ENCODE results near the gene MRPL23. TPM values are rescaled to one million over a fixed set of nuclear protein-coding genes. Genes with fewer than 3 reads are reported as not detected.
A peak's percentile ranks its signal among the peaks of the same experiment; 100 is the strongest.

Gene MRPL23
- total and polyA plus RNA-seq, 2 of the 8 experiments (the other 6 are each of a cell fraction or from before 2014, with no cell fraction given) = 86.4 to 244 TPM

GRCh38 chr11:1927026-1927847, 19.9 kb upstream of the MRPL23 start:
- Histone ChIP-seq H3K79me1 (ENCODE audit: low read depth, low read length) (no peaks in the 10 kb centered on the region), H3K56ac (replicated peaks; ENCODE audit: insufficient read length, low read depth, low read length) (no peak overlapping the region), H3K27ac (ENCODE audit: low read depth, low read length) (no peak overlapping the region), H4K8ac (ENCODE audit: extremely low read depth, insufficient read depth, low read length) (peak overlapping the region; percentile 65; the same call in 1 of the 2 replicates), H3K79me2 (ENCODE audit: control insufficient read depth in 1 of 2, insufficient read depth in 2 of 2, low read length in 2 of 2) (no peaks in the 10 kb centered on the region), H2AK5ac (ENCODE audit: low read depth, low read length) (no peak overlapping the region), H2BK15ac (ENCODE audit: low read length) (peak overlapping the region; percentile 61; the same call in 1 of the 2 replicates), H3K14ac (ENCODE audit: insufficient read length) (no peak overlapping the region), H2AFZ (ENCODE audit: low read length) (no peak overlapping the region), H3K27me3 (replicated peaks in 1 of 4; ENCODE audit: control insufficient read depth in 3 of 4, extremely low read depth in 1 of 4, insufficient read depth in 3 of 4, low read length in 3 of 4) (no peaks in the 10 kb centered on the region), H2BK20ac (ENCODE audit: low read length) (no peak overlapping the region), H3K36me3 (ENCODE audit: control insufficient read depth in 2 of 4, insufficient read depth in 4 of 4, low read length in 3 of 4) (no peaks in the 10 kb centered on the region), H2BK5ac (ENCODE audit: low read depth, low read length) (0 out of 2 replicates have a peak overlapping the region, but pooled peaks have one; percentile 39), H3K4me3 (ENCODE audit: extremely low read depth in 1 of 4, insufficient read depth in 2 of 4, low read depth in 3 of 4, low read length in 4 of 4) (no peak overlapping the region), H3K4me2 (ENCODE audit: insufficient read depth in 1 of 2, low read depth in 2 of 2, low read length in 2 of 2) (no peak overlapping the region), H3K23me2 (ENCODE audit: low read depth, low read length) (no peaks in the 10 kb centered on the region), H3K9ac (replicated peaks in 1 of 4; ENCODE audit: extremely low read depth in 1 of 4, low read depth in 3 of 4, low read length in 3 of 4) (no peak overlapping the region), H3K4me1 (replicated peaks in 1 of 4; ENCODE audit: control insufficient read depth in 3 of 4, insufficient read depth in 4 of 4, low read length in 3 of 4) (peaks cover 0 to 3% (median 0%) of the 10 kb centered on the region in 4 experiments; a peak in 3 of 7 replicates), H3K4ac (replicated peaks; ENCODE audit: insufficient read length, low read depth, low read length) (no peak overlapping the region), H4K91ac (replicated peaks; ENCODE audit: insufficient read length, low read length) (no peak overlapping the region), H2BK120ac (replicated peaks; ENCODE audit: low read depth, low read length) (no peak overlapping the region), H3K9me3 (ENCODE audit: insufficient read depth in 2 of 2, low read depth in 1 of 2, low read length in 1 of 2) (no peaks in the 10 kb centered on the region), H2BK12ac (ENCODE audit: low read depth, low read length) (0 out of 2 replicates have a peak overlapping the region, but pooled peaks have one; percentile 27), H3K18ac (ENCODE audit: extremely low read depth, low read length) (no peak overlapping the region), H3K23ac (ENCODE audit: insufficient read length) (no peak overlapping the region), H4K5ac (ENCODE audit: insufficient read length, low read depth, low read length) (no peak overlapping the region), H4K20me1 (replicated peaks in 1 of 2; ENCODE audit: control insufficient read depth in 1 of 2, insufficient read depth in 2 of 2, low read length in 2 of 2) (no peaks in the 10 kb centered on the region)
- POLR2A ChIA-PET (ENCODE audit: partially characterized antibody) = no interaction called here
- WGBS, 2 experiments (ENCODE audit: extremely low coverage in 1 of 2, insufficient coverage in 1 of 2, insufficient read length in 1 of 2, insufficient replicate concordance in 2 of 2, low coverage in 1 of 2, low lambda C conversion rate in 2 of 2, missing lambda C conversion rate in 1 of 2) = 90% methylated on average over 27 of the region's 28 CpGs; no CpG with 5 or more reads in 1 of the 2 experiments
- CTCF ChIA-PET (ENCODE audit: partially characterized antibody) = interaction anchor here (0.7 to 0.9 kb wide), 3 partner anchors 10 to 225 kb away, joined by 3 to 4 read pairs (median 3); no protein-coding TSS in a partner anchor
- DNase-seq (ENCODE audit: low read depth in 1 of 2, low spot score in 2 of 2) (no peak), FAIRE-seq (no peak)
- no peak for TF ChIP-seq CBX5 (IDR thresholded peaks at IDR 0.05; ENCODE audit: low read depth, low read length)
- TF ChIP-seq BRCA1 (IDR thresholded peaks at IDR 0.05; ENCODE audit: low read depth, low read length) = no peak

Measured in H1 (cell line).